ENCODE data around the gene DMBT1.

The DMBT1 gene

DNA sequence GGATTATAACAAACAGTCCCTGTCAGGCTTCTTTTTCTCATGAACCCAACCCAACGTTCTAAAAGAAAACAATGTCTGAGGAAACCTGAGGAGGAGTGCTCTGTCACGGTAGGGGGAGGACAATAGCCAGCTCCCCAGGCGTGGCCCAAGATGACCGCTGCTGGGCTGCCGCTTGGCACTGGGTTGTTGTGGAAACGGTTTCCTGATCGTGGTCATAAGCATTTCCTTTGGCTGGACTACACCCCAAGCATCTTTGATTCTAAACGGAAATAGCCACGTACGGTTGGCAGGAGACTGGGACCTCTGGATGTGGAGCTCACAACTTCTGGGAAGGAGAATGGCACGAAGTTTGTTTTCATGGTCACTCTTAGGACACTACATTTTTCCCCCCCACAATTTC is 30.4 kb upstream of the DMBT1 start:
- Histone ChIP-seq H4K20me1 (ENCODE audit: insufficient read depth, low read length) (no peaks in the 10 kb centered on the region), H3K36me3 (replicated peaks; ENCODE audit: low read depth, low read length) (no peaks in the 10 kb centered on the region), H2AFZ (ENCODE audit: low read depth, low read length) (no peak overlapping the region), H3K4me1 (ENCODE audit: low read length) (no peaks in the 10 kb centered on the region), H3K79me2 (ENCODE audit: low read length) (no peaks in the 10 kb centered on the region), H3K4me2 (ENCODE audit: low read length) (no peak overlapping the region), H3K4me3 (ENCODE audit: low read length) (no peak overlapping the region), H3K27me3 (ENCODE audit: low read depth, low read length) (0 out of 2 replicates have a peak, but pooled peaks cover 2% of the 10 kb centered on the region), H3K9me3 (ENCODE audit: insufficient read depth, low read length) (no peaks in the 10 kb centered on the region), H3K27ac (ENCODE audit: low read length) (no peak overlapping the region), H3K9ac (ENCODE audit: low read length) (no peak overlapping the region)
- no peak for TF ChIP-seq EZH2phosphoT487 (IDR thresholded peaks at IDR 0.05; ENCODE audit: low read depth)
- TF ChIP-seq, protein P1, sequence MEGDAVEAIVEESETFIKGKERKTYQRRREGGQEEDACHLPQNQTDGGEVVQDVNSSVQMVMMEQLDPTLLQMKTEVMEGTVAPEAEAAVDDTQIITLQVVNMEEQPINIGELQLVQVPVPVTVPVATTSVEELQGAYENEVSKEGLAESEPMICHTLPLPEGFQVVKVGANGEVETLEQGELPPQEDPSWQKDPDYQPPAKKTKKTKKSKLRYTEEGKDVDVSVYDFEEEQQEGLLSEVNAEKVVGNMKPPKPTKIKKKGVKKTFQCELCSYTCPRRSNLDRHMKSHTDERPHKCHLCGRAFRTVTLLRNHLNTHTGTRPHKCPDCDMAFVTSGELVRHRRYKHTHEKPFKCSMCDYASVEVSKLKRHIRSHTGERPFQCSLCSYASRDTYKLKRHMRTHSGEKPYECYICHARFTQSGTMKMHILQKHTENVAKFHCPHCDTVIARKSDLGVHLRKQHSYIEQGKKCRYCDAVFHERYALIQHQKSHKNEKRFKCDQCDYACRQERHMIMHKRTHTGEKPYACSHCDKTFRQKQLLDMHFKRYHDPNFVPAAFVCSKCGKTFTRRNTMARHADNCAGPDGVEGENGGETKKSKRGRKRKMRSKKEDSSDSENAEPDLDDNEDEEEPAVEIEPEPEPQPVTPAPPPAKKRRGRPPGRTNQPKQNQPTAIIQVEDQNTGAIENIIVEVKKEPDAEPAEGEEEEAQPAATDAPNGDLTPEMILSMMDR (IDR thresholded peaks at IDR 0.05; ENCODE audit: low read depth, low read length): no peak

DNA sequence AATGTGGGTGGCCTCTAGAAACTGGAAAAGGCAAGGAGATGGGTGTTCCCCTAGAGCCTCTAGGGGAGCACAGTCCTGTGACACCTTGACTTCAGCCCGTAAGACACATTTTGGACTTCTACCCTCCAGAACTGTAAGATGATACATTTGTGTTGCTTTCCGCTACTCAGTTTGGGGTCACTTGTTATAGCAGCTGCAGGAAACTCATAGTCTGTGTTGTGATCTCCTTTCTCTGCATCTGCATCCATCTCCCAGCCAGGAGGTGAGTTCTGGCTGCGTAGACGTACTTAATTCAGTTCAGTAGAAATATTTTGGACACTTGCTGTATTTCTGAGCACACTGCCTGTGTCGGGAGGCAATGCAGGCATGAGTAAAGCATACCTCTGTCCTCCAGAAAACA is 29.3 kb upstream of the DMBT1 start:
- H3K9ac ChIP-seq (ENCODE audit: low read length): no peak overlapping the region
- H4K20me1 ChIP-seq (ENCODE audit: insufficient read depth, low read length): no peaks in the 10 kb centered on the region
- H3K4me2 ChIP-seq (ENCODE audit: low read length): no peak overlapping the region
- no peaks in the 10 kb centered on the region for H3K79me2 ChIP-seq (ENCODE audit: low read length)
- no peaks in the 10 kb centered on the region for H3K9me3 ChIP-seq (ENCODE audit: insufficient read depth, low read length)
- no peak overlapping the region for H2AFZ ChIP-seq (ENCODE audit: low read depth, low read length)
- no peak overlapping the region for H3K4me3 ChIP-seq (ENCODE audit: low read length)
- H3K4me1 ChIP-seq (ENCODE audit: low read length): no peaks in the 10 kb centered on the region
- no peaks in the 10 kb centered on the region for H3K36me3 ChIP-seq (replicated peaks; ENCODE audit: low read depth, low read length)
- 0 out of 2 replicates have a peak, but pooled peaks cover 2% of the 10 kb centered on the region for H3K27me3 ChIP-seq (ENCODE audit: low read depth, low read length)
- no peak overlapping the region for H3K27ac ChIP-seq (ENCODE audit: low read length)
- TF ChIP-seq, protein P1 (IDR thresholded peaks at IDR 0.05; ENCODE audit: low read depth, low read length): no peak
- no peak for TF ChIP-seq EZH2phosphoT487 (IDR thresholded peaks at IDR 0.05; ENCODE audit: low read depth)

GRCh38 chr10:122531939-122532338 is 28.6 kb upstream of the DMBT1 start:
- H3K4me2 ChIP-seq (ENCODE audit: low read length): no peak overlapping the region
- TF ChIP-seq, protein P1 (IDR thresholded peaks at IDR 0.05; ENCODE audit: low read depth, low read length): no peak
- no peak for TF ChIP-seq EZH2phosphoT487 (IDR thresholded peaks at IDR 0.05; ENCODE audit: low read depth)
- H3K79me2 ChIP-seq (ENCODE audit: low read length): no peaks in the 10 kb centered on the region
- no peak overlapping the region for H3K9ac ChIP-seq (ENCODE audit: low read length)
- H3K4me1 ChIP-seq (ENCODE audit: low read length): no peaks in the 10 kb centered on the region
- no peak overlapping the region for H3K4me3 ChIP-seq (ENCODE audit: low read length)
- 0 out of 2 replicates have a peak, but pooled peaks cover 2% of the 10 kb centered on the region for H3K27me3 ChIP-seq (ENCODE audit: low read depth, low read length)
- no peak overlapping the region for H3K27ac ChIP-seq (ENCODE audit: low read length)
- H4K20me1 ChIP-seq (ENCODE audit: insufficient read depth, low read length): no peaks in the 10 kb centered on the region
- H2AFZ ChIP-seq (ENCODE audit: low read depth, low read length): no peak overlapping the region
- H3K9me3 ChIP-seq (ENCODE audit: insufficient read depth, low read length): no peaks in the 10 kb centered on the region
- H3K36me3 ChIP-seq (replicated peaks; ENCODE audit: low read depth, low read length): no peaks in the 10 kb centered on the region

DNA sequence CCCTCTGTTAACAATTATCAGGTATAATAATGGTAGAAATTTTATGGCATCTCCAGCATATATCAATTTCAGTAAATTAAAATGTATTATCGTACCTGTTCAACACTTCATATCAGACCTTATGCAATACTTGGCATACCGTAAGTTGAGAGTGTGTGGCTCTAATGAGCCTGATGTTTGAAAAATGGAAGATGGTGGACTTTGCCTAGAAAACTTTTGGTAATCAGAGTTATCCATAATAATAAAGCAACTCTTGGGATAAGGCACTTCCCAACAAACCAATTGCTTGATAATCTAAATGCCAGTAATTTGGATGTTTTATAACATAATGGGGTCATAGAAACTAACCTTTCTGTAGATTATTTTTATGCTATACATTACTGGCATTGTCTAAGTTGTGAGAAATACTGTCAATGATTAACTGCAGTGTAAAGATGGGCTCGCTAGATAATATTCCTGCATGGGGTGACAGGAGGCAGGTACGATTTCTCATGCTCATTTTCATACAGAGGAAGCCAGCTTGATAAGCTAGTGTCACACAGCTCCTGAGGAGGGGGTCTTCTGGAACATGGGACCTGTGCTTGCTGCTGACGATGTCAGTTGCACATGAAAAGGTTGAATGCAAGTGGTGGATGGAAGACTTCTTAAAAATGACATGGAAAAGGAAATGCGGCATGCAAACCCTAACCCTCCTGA is 27.8 kb upstream of the DMBT1 start:
- H3K4me2 ChIP-seq (ENCODE audit: low read length): no peak overlapping the region
- H2AFZ ChIP-seq (ENCODE audit: low read depth, low read length): no peak overlapping the region
- H3K79me2 ChIP-seq (ENCODE audit: low read length): no peaks in the 10 kb centered on the region
- H3K4me1 ChIP-seq (ENCODE audit: low read length): no peaks in the 10 kb centered on the region
- TF ChIP-seq EZH2phosphoT487 (IDR thresholded peaks at IDR 0.05; ENCODE audit: low read depth): no peak
- H3K27ac ChIP-seq (ENCODE audit: low read length): no peak overlapping the region
- H3K9me3 ChIP-seq (ENCODE audit: insufficient read depth, low read length): no peaks in the 10 kb centered on the region
- H3K4me3 ChIP-seq (ENCODE audit: low read length): no peak overlapping the region
- H4K20me1 ChIP-seq (ENCODE audit: insufficient read depth, low read length): no peaks in the 10 kb centered on the region
- H3K36me3 ChIP-seq (replicated peaks; ENCODE audit: low read depth, low read length): no peaks in the 10 kb centered on the region
- H3K9ac ChIP-seq (ENCODE audit: low read length): no peak overlapping the region
- 0 out of 2 replicates have a peak, but pooled peaks cover 2% of the 10 kb centered on the region for H3K27me3 ChIP-seq (ENCODE audit: low read depth, low read length)

Data from OCI-LY3 (cell line).